Bronchial epithelial cell (primary cell): Measurements from ENCODE around the gene DLL1. TPM values are rescaled to one million over a fixed set of nuclear protein-coding genes. Genes with fewer than 3 reads are reported as not detected.
A peak's percentile ranks its signal among the peaks of the same experiment; 100 is the strongest.

ENCODE experiments used
- DNase-seq: peaks from one replicate; pipeline ENCODE4 v3.0.0-alpha.2; 2010; ENCODE audit warnings: low read depth
- FAIRE-seq: peaks from 2 replicates; lab custom pipeline; 2011; peaks lifted over from hg19 to GRCh38; lab: Jason Lieb, UNC
- H3K27me3 ChIP-seq: 2 replicates; pipeline ENCODE4 v1.5.1; 2011; ENCODE audit warnings: low read length; ENCODE audit not compliant: control insufficient read depth, insufficient read depth
- H3K36me3 ChIP-seq: 2 replicates; pipeline ENCODE4 v1.5.1; 2011; ENCODE audit warnings: low read length; ENCODE audit not compliant: control insufficient read depth, insufficient read depth
- H3K4me3 ChIP-seq: 2 replicates; pipeline ENCODE4 v1.5.1; 2011; ENCODE audit warnings: mild to moderate bottlenecking, low read depth, low read length, control low read depth
- CTCF ChIP-seq: IDR thresholded peaks from 2 replicates; pipeline ENCODE4 v1.5.1; 2011; ENCODE audit warnings: mild to moderate bottlenecking, moderate library complexity, low read length, control low read depth, inconsistent platforms; ENCODE audit not compliant: insufficient read depth, severe bottlenecking
- total RNA-seq: library from RNA; depleted of rRNA; stranded (reverse); fragments of >200 nt; gene quantifications from 2 replicates; pipeline ENCODE4 v1.2.1, GENCODE V29; 2014

The DLL1 gene
- total RNA-seq, 1 donor from 2014 or later = 4.7 TPM

GRCh38 chr6:170289180-170289931 lies 1.5 kb downstream of the DLL1 start:
- no peak for FAIRE-seq
- H3K27me3 ChIP-seq = peaks cover 2% of the 10 kb centered on the region

DNA sequence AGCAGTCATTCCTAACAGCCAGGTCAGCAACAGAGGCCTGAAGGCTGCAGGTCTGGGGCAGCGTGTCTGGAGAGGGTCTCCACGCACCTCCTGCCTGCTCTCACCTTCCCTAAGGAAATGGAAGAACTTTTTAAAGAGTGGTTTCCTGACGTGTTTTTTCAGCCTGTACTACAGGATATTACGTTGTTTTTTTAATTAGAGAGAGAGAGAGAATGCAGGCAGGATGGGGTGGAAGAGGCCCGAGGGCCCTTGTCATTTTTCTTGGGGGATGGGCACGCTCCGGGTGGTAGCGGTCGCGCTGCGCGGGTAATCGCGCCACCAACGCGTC lies 2.1 kb downstream of the DLL1 start:
- DNase-seq = no peak
- no peak for TF ChIP-seq CTCF
- peak overlapping the region; percentile 54 for H3K4me3 ChIP-seq
- peaks cover 18% of the 10 kb centered on the region for H3K36me3 ChIP-seq
- H3K27me3 ChIP-seq = no peaks in the 10 kb centered on the region
- no peak for FAIRE-seq

More at GRCh38 chr6:170289180-170289931, 1.5 kb downstream of the DLL1 start:
- Histone ChIP-seq H3K36me3 (peaks cover 15% of the 10 kb centered on the region), H3K4me3 (peak overlapping the region; percentile 54)
- TF ChIP-seq CTCF = no peak
- no peak for DNase-seq

GRCh38 chr6:170288091-170288631 lies 2.7 kb downstream of the DLL1 start:
- Histone ChIP-seq H3K36me3 (peaks cover 21% of the 10 kb centered on the region), H3K27me3 (no peaks in the 10 kb centered on the region), H3K4me3 (no peak overlapping the region)
- FAIRE-seq = no peak
- DNase-seq = no peak
- no peak for TF ChIP-seq CTCF

DNA sequence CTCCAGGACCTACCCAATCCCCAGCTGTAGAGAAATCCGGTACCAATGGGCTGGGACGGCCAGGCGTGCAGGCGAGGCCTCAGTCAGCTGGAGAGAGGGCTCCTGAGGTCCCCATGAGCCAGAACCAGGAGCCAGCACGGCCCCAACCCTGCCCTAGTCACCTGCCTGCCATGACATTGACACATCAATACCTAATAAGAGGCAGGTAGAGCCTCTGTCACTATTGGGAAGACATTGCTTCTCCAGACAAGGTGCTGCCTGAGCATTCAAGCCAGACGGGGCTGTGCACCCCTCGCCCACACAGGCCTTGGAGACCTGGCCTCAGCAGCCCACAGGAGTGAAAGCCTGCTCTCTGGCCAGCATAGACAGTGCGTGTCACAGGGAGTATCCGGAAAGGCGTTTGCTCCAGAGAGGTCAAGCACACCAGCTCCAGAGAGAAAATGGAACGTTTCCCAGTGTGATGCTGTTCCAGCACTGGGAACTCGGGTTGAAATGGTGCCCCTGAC lies 3.5 kb downstream of the DLL1 start:
- no peak for FAIRE-seq
- TF ChIP-seq CTCF = no peak
- H3K4me3 ChIP-seq = no peak overlapping the region
- no peak for DNase-seq
- H3K36me3 ChIP-seq = peaks cover 25% of the 10 kb centered on the region
- H3K27me3 ChIP-seq = no peaks in the 10 kb centered on the region

DNA sequence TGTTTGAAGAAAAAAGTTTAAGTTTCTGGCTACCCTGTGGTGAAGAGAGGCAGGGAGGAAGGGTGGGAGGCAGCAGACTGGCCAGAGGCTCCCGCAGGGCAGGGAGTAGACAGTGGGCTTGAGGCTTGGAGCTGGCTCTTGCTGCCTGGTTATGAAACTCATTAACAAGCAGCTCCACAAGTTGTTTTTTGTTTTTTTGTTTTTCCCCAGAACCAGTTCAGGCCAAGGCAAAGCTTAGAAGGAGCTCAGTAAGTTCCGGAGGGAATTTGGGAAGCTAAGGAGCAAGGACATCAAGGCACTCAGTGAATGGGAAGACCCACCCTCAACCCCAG lies 4.0 kb downstream of the DLL1 start:
- no peak for TF ChIP-seq CTCF
- DNase-seq = no peak
- peaks cover 25% of the 10 kb centered on the region for H3K36me3 ChIP-seq
- no peaks in the 10 kb centered on the region for H3K27me3 ChIP-seq
- FAIRE-seq = no peak
- no peak overlapping the region for H3K4me3 ChIP-seq
